ENCODE data around the gene ABLIM3. TPM values are rescaled to one million over a fixed set of nuclear protein-coding genes. Genes with fewer than 3 reads are reported as not detected.
A peak's percentile ranks its signal among the peaks of the same experiment; 100 is the strongest.

The ABLIM3 gene
- total RNA-seq, 4 donors from 2014 or later: 14.8 to 50.7 (median 25.4) TPM

DNA sequence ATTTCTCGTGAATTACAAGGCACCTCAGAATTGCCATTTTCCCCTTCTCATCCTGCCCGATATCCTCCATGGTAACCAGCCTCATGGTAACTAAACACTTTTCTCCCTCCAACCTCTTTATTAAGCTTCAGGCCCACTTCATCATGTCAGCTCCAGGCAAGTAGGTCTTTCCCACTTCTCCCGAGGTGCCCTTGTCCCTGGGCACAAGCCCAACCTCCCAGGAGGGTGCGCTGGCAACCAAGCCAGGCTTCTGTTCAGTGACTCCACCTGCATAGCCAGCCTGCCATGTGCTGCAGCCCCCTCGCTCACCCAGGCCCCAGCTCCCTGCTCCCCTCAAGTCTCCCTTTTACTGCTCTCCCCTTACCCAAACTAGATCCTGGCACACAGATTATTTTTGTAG lies 83.0 kb downstream of the ABLIM3 start:
- no peaks in the 10 kb centered on the region for H3K36me3 ChIP-seq
- TF ChIP-seq, protein P1, sequence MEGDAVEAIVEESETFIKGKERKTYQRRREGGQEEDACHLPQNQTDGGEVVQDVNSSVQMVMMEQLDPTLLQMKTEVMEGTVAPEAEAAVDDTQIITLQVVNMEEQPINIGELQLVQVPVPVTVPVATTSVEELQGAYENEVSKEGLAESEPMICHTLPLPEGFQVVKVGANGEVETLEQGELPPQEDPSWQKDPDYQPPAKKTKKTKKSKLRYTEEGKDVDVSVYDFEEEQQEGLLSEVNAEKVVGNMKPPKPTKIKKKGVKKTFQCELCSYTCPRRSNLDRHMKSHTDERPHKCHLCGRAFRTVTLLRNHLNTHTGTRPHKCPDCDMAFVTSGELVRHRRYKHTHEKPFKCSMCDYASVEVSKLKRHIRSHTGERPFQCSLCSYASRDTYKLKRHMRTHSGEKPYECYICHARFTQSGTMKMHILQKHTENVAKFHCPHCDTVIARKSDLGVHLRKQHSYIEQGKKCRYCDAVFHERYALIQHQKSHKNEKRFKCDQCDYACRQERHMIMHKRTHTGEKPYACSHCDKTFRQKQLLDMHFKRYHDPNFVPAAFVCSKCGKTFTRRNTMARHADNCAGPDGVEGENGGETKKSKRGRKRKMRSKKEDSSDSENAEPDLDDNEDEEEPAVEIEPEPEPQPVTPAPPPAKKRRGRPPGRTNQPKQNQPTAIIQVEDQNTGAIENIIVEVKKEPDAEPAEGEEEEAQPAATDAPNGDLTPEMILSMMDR (IDR thresholded peaks at IDR 0.05): no peak
- TF ChIP-seq POLR2A (IDR thresholded peaks at IDR 0.05) (no peak), POLR2AphosphoS5 (IDR thresholded peaks at IDR 0.05) (no peak), EP300 (IDR thresholded peaks at IDR 0.05) (no peak)
- WGBS, 2 donors (ENCODE audit: low coverage in 1 of 2): 48 to 85% methylated on average over 3 to 5 of the region's 5 CpGs
- H3K4me3 ChIP-seq: no peak overlapping the region
- ATAC-seq: no peak
- H3K27ac ChIP-seq: no peak overlapping the region
- no peaks in the 10 kb centered on the region for H3K9me3 ChIP-seq
- no peaks in the 10 kb centered on the region for H3K27me3 ChIP-seq
- peaks cover 0 to 52% (median 9%) of the 10 kb centered on the region in 3 donors for H3K4me1 ChIP-seq

DNA sequence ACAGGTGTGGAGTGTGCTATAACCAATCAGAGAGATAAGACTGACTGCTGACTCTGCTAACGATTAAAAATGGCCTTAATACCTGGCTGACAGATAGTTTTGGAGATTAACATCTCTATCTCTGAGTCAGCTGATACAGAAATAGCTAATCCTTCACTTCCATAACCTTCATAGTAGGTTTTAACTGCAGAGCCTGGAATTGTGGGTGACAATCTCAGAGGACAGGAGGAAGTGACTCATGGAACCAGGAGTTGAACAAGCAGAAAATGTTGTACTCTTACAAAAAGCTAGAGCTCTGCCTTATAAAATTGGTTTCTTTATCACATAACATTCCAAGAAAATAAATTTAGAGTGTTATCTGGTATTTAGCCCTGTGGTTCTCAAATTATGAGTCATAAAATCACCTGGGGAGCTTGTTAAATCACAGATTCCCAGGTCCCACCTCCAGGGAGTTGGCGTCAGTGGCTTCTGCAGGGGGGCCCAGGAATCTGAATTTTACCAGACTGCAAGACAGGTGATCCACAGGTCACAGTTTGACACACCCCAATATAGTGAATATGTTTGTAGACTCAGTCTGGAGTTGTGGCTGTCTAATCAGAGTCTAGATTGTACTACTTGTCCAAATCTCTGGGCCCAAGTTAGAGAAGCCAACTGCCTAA lies 86.0 kb downstream of the ABLIM3 start:
- Histone ChIP-seq H3K9me3 (no peaks in the 10 kb centered on the region), H3K27me3 (no peaks in the 10 kb centered on the region), H3K4me1 (peaks cover 0 to 26% (median 6%) of the 10 kb centered on the region in 3 donors), H3K4me3 (no peak overlapping the region), H3K27ac (peak overlapping the region in 2 of 4 donors; percentile 14 to 48), H3K36me3 (no peaks in the 10 kb centered on the region)
- WGBS, 2 donors (ENCODE audit: low coverage in 1 of 2): 70 to 83% methylated on average over 2 of the region's 2 CpGs
- TF ChIP-seq, protein P1 (IDR thresholded peaks at IDR 0.05): no peak
- TF ChIP-seq EP300 (IDR thresholded peaks at IDR 0.05) (no peak), POLR2AphosphoS5 (IDR thresholded peaks at IDR 0.05) (no peak), POLR2A (IDR thresholded peaks at IDR 0.05) (no peak)
- ATAC-seq: no peak

DNA sequence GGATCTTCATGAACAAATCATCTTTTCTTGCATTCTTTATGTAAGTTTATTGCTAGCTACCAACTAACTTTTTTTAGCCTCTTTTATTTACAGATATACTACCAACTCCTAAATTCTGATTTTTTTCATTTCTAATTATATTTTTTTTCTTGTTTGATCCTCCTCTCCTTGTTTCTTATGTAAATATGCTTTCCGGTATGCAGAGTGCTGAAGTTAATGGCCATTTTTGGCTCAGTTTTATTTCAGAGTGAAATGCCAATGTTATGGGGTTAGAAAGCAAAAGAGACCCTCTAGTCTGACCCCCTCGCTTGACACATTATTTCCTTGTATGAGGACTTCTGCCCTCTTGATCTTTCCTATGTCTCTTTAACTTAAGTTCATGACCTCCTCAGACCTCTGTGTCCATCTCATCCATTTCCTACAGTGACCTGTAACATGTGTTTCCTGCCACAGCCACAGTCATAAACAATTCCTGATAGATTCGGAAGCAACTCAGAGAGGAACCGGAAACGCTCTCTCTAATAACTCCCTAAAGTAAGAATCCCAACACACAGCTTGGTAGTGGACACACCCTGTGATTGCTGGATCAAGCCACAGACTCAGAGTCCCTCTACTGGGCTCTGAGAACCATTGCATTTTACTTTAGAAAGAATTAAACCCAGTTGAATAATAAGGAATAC lies 87.5 kb downstream of the ABLIM3 start:
- Histone ChIP-seq H3K4me3 (no peak overlapping the region), H3K27me3 (no peaks in the 10 kb centered on the region), H3K36me3 (peaks cover 0 to 8% of the 10 kb centered on the region in 2 donors), H3K9me3 (no peaks in the 10 kb centered on the region), H3K27ac (peak overlapping the region in 3 of 4 donors; percentile 38 to 62 (median 48)), H3K4me1 (peaks cover 0 to 22% (median 6%) of the 10 kb centered on the region in 3 donors)
- TF ChIP-seq POLR2AphosphoS5 (IDR thresholded peaks at IDR 0.05) (peak; percentile 59), EP300 (IDR thresholded peaks at IDR 0.05) (no peak), POLR2A (IDR thresholded peaks at IDR 0.05) (no peak)
- TF ChIP-seq, protein P1 (IDR thresholded peaks at IDR 0.05): peak; percentile 52 to 88 (median 80)
- 20 to 36% methylated on average over 4 to 5 of the region's 5 CpGs for WGBS, 2 donors (ENCODE audit: low coverage in 1 of 2)
- ATAC-seq: peak; percentile 96

DNA sequence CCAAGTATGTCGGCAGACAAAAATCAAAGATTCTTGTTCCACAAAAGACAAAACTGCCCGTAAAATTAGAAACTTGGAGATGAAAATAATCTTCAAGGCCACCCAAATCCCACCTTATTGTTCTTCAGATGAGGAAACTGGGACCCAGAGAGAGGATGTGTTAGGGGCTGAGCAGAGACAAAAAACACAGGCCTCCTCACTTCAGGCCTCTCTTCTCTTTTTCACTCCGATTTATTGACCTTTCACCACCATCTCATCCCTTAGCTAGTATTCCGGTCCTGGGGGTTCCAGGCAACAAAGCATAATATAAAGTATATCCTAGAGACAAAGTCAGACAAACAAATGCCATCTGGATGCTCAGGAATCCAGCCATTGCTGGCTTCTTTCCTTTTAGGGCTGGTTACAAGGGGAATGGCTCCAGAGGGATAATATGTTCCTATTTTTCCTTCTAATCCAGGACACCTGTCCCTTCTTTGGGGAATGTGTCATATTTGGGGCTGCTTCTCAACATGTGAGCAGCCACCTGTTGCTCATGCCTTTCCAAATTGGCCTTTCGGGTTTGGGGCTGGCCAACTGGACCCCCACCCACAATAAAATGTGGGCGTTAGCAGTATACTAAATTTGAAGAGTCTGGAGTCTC lies 88.1 kb downstream of the ABLIM3 start:
- Histone ChIP-seq H3K4me1 (peaks cover 0 to 22% (median 6%) of the 10 kb centered on the region in 3 donors), H3K27me3 (no peaks in the 10 kb centered on the region), H3K4me3 (no peak overlapping the region), H3K36me3 (peaks cover 0 to 15% of the 10 kb centered on the region in 2 donors), H3K9me3 (no peaks in the 10 kb centered on the region), H3K27ac (peak overlapping the region in 3 of 4 donors; percentile 34 to 62 (median 43))
- TF ChIP-seq, protein P1 (IDR thresholded peaks at IDR 0.05): no peak
- TF ChIP-seq EP300 (IDR thresholded peaks at IDR 0.05) (no peak), POLR2AphosphoS5 (IDR thresholded peaks at IDR 0.05) (no peak), POLR2A (IDR thresholded peaks at IDR 0.05) (no peak)
- WGBS, 2 donors (ENCODE audit: low coverage in 1 of 2): 28 to 32% methylated on average over 4 to 6 of the region's 6 CpGs
- no peak for ATAC-seq

All from gastroesophageal sphincter (tissue), 4 donors.